ENCODE results near the gene GUCD1. TPM values are rescaled to one million over a fixed set of nuclear protein-coding genes. Genes with fewer than 3 reads are reported as not detected.

The GUCD1 gene
- total RNA-seq, 1 experiment from 2014 or later = 65.8 TPM

DNA sequence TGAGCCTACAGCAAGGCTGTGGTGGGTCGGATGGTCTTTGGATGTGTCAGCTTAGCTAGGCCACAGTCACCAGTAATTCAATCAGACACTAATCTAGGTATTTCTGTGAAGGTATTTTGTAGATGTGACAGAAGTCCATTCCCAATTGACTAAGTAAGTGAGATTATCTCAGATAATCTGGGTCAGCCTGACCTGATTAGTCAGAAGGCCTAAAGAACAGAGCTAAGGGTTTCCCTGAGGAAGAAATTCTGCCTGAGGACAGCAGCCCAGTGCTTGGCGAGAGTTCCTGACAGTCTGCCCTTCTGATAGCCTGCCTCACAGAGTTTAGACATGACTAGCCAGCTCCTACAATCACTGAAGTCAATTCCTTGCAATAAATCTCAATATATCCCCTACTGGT is 28.7 kb downstream of the GUCD1 start:
- Histone ChIP-seq H3K4me2 (ENCODE audit: low read length) (no peak overlapping the region), H3K36me3 (ENCODE audit: low read depth, low read length) (no peaks in the 10 kb centered on the region), H3K79me2 (ENCODE audit: low read length) (no peaks in the 10 kb centered on the region), H3K4me1 (ENCODE audit: insufficient read depth, low read length) (no peaks in the 10 kb centered on the region), H4K20me1 (ENCODE audit: low read length) (no peaks in the 10 kb centered on the region), H3K9ac (ENCODE audit: low read length) (no peak overlapping the region), H3K27me3 (ENCODE audit: low read length) (no peaks in the 10 kb centered on the region), H3K4me3 (ENCODE audit: low read length) (no peak overlapping the region), H3K27ac (ENCODE audit: low read length) (no peak overlapping the region), H3F3A (ENCODE audit: low read length, unreplicated experiment) (no peaks in the 10 kb centered on the region), H3K9me3 (ENCODE audit: low read length) (no peaks in the 10 kb centered on the region), H3K9me2 (replicated peaks; ENCODE audit: low read length) (no peaks in the 10 kb centered on the region), H2AFZ (ENCODE audit: low read length) (no peak overlapping the region)
- DNase-seq (no peak), ATAC-seq (no peak)
- intact Hi-C loops (cut with micrococcal nuclease) = no loop called here
- TF ChIP-seq EZH2phosphoT487 (IDR thresholded peaks at IDR 0.05; ENCODE audit: borderline replicate concordance, low read length) (no peak), EZH2 (IDR thresholded peaks at IDR 0.05; ENCODE audit: low read length, unreplicated experiment) (no peak)
- TF ChIP-seq, protein P1, sequence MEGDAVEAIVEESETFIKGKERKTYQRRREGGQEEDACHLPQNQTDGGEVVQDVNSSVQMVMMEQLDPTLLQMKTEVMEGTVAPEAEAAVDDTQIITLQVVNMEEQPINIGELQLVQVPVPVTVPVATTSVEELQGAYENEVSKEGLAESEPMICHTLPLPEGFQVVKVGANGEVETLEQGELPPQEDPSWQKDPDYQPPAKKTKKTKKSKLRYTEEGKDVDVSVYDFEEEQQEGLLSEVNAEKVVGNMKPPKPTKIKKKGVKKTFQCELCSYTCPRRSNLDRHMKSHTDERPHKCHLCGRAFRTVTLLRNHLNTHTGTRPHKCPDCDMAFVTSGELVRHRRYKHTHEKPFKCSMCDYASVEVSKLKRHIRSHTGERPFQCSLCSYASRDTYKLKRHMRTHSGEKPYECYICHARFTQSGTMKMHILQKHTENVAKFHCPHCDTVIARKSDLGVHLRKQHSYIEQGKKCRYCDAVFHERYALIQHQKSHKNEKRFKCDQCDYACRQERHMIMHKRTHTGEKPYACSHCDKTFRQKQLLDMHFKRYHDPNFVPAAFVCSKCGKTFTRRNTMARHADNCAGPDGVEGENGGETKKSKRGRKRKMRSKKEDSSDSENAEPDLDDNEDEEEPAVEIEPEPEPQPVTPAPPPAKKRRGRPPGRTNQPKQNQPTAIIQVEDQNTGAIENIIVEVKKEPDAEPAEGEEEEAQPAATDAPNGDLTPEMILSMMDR (conservative IDR thresholded peaks at IDR 0.05; ENCODE audit: low read depth, low read length) = no peak
- no TSS peak for BruUV-seq (replicated peaks)
- POLR2A ChIA-PET (ENCODE audit: unreplicated experiment) = no interaction called here
- CTCF ChIA-PET = interaction anchor here (1.3 kb wide), 1 partner anchor 12 kb away, joined by 3 read pairs; no protein-coding TSS in a partner anchor

DNA sequence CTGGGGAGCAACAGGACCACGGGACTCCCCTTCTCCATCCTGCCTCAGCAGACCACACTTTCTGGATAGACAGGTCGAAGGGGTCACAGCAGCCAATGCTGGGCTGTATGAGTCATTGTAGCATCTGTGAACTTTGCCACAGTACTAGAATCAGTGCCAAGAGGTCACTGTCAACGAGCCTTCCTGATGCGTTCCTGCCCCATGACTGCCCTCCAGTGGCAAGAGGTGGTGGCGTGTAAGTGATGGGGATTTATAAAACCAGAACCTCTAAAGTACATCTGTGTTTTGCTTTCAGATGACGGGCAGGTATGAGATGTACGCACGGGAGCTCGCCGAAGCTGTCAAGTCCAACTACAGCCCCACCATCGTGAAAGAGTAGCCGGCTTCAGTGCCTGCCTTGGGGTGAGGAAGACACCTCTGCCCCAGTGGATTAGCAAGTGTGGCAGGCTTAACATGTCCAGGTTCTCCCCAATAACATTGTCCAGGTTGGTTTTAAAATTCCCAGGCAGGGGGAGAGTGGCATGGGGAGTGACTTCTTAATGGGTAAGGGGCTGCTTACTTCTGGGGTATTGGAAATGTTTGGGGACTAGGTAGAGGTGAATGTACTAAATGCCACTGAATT is 29.4 kb downstream of the GUCD1 start:
- H3K4me2 ChIP-seq (ENCODE audit: low read length) = peak overlapping the region; percentile 48; the same call in 1 of the 2 replicates
- BruUV-seq (replicated peaks) = no TSS peak
- no peak for TF ChIP-seq EZH2 (IDR thresholded peaks at IDR 0.05; ENCODE audit: low read length, unreplicated experiment)
- no peak for TF ChIP-seq EZH2phosphoT487 (IDR thresholded peaks at IDR 0.05; ENCODE audit: borderline replicate concordance, low read length)
- TF ChIP-seq, protein P1 (conservative IDR thresholded peaks at IDR 0.05; ENCODE audit: low read depth, low read length) = peak; percentile 86
- no peaks in the 10 kb centered on the region for H3K27me3 ChIP-seq (ENCODE audit: low read length)
- H3F3A ChIP-seq (ENCODE audit: low read length, unreplicated experiment) = no peaks in the 10 kb centered on the region
- ChIA-PET POLR2A (ENCODE audit: unreplicated experiment) (no interaction called here), CTCF (interaction anchor here (1.3 kb wide), 1 partner anchor 13 kb away, joined by 3 read pairs; no protein-coding TSS in a partner anchor)
- H3K9ac ChIP-seq (ENCODE audit: low read length) = no peak overlapping the region
- H4K20me1 ChIP-seq (ENCODE audit: low read length) = no peaks in the 10 kb centered on the region
- DNase-seq = peak; percentile 62
- H3K9me2 ChIP-seq (replicated peaks; ENCODE audit: low read length) = no peaks in the 10 kb centered on the region
- H2AFZ ChIP-seq (ENCODE audit: low read length) = peak overlapping the region; percentile 73
- H3K79me2 ChIP-seq (ENCODE audit: low read length) = no peaks in the 10 kb centered on the region
- ATAC-seq = peak; percentile 68
- no peak overlapping the region for H3K27ac ChIP-seq (ENCODE audit: low read length)
- no peaks in the 10 kb centered on the region for H3K36me3 ChIP-seq (ENCODE audit: low read depth, low read length)
- no peaks in the 10 kb centered on the region for H3K4me1 ChIP-seq (ENCODE audit: insufficient read depth, low read length)
- intact Hi-C loops (cut with micrococcal nuclease) = no loop called here
- H3K4me3 ChIP-seq (ENCODE audit: low read length) = no peak overlapping the region
- no peaks in the 10 kb centered on the region for H3K9me3 ChIP-seq (ENCODE audit: low read length)

DNA sequence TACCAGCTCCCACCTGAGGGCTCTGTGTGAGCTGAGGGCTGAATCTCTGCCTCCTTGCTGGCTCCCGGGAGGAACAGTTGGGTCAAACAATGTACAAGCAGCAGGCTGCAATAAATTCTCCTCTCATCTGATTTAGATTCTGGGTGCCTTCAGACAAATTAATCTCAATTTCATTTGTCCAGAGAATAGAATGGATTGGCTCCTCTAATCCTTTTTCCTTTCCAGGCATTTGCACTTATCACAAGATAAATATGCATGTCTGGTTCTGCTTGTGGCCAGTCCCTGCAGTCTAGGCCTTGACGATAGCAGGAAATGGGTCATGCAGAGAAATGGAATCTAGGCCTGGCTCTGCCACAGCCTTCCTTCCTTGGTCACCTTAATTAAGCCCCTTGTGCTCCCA is 31.1 kb downstream of the GUCD1 start:
- BruUV-seq (replicated peaks) = no TSS peak
- intact Hi-C loops (cut with micrococcal nuclease) = no loop called here
- no peaks in the 10 kb centered on the region for H4K20me1 ChIP-seq (ENCODE audit: low read length)
- no peak overlapping the region for H3K4me2 ChIP-seq (ENCODE audit: low read length)
- DNase-seq (no peak), ATAC-seq (no peak)
- H3K79me2 ChIP-seq (ENCODE audit: low read length) = no peaks in the 10 kb centered on the region
- ChIA-PET CTCF (no interaction called here), POLR2A (ENCODE audit: unreplicated experiment) (no interaction called here)
- H2AFZ ChIP-seq (ENCODE audit: low read length) = no peak overlapping the region
- H3F3A ChIP-seq (ENCODE audit: low read length, unreplicated experiment) = no peaks in the 10 kb centered on the region
- H3K27ac ChIP-seq (ENCODE audit: low read length) = no peak overlapping the region
- no peaks in the 10 kb centered on the region for H3K36me3 ChIP-seq (ENCODE audit: low read depth, low read length)
- TF ChIP-seq, protein P1 (conservative IDR thresholded peaks at IDR 0.05; ENCODE audit: low read depth, low read length) = no peak
- TF ChIP-seq EZH2phosphoT487 (IDR thresholded peaks at IDR 0.05; ENCODE audit: borderline replicate concordance, low read length) = no peak
- no peak for TF ChIP-seq EZH2 (IDR thresholded peaks at IDR 0.05; ENCODE audit: low read length, unreplicated experiment)
- no peaks in the 10 kb centered on the region for H3K4me1 ChIP-seq (ENCODE audit: insufficient read depth, low read length)
- H3K9me3 ChIP-seq (ENCODE audit: low read length) = no peaks in the 10 kb centered on the region
- H3K27me3 ChIP-seq (ENCODE audit: low read length) = no peaks in the 10 kb centered on the region
- no peak overlapping the region for H3K9ac ChIP-seq (ENCODE audit: low read length)
- no peaks in the 10 kb centered on the region for H3K9me2 ChIP-seq (replicated peaks; ENCODE audit: low read length)
- no peak overlapping the region for H3K4me3 ChIP-seq (ENCODE audit: low read length)

Data from PC-3 (cell line).